SK-N-SH (cell line): Measurements from ENCODE around the gene GDPD2. TPM values are rescaled to one million over a fixed set of nuclear protein-coding genes. Genes with fewer than 3 reads are reported as not detected.

Experiments used
- CTCF ChIA-PET: fragments of 300-600, 350-600 bp; formaldehyde crosslinking; extraction: SDS; loops from one replicate; lab custom pipeline; 2021; lab: Yijun Ruan, JAX
- POLR2A ChIA-PET: fragments of 350-600 bp; sonication (Branson Sonifier 250); formaldehyde crosslinking; extraction: SDS; loops from one replicate; lab custom pipeline; 2020; ENCODE audit warnings: antibody characterized with exemption, inconsistent platforms; lab: Yijun Ruan, JAX
- DNase-seq: peaks from one replicate; pipeline ENCODE4 v3.0.0; 2012
- H2AFZ ChIP-seq: fragments of 200-600 bp; sonication (generic); 2 replicates; pipeline ENCODE4 v1.8.1; 2016; ENCODE audit warnings: antibody characterized with exemption, mild to moderate bottlenecking, low read depth
- H3F3A ChIP-seq: fragments of 200-600 bp; sonication (generic); replicated peaks from 2 replicates; pipeline ENCODE3; 2016; ENCODE audit warnings: antibody characterized with exemption, mild to moderate bottlenecking; ENCODE audit not compliant: insufficient read depth
- H3K27ac ChIP-seq, 2 experiments: fragments of 200-500 bp in 1 of 2; fragments of 200-600 bp in 1 of 2; sonication (Bioruptor generic) in 1 of 2; sonication (generic), shearing (Covaris generic) in 1 of 2; 2 replicates each; pipeline versions ENCODE4 v1.5.1 to v1.6.1; 2014 to 2016; ENCODE audit warnings: low read depth in 2 of 2, inconsistent platforms in 1 of 2, low read length in 1 of 2, mild to moderate bottlenecking in 1 of 2, mixed read lengths in 1 of 2
- H3K27me3 ChIP-seq: fragments of 200-600 bp; sonication (generic), shearing (Covaris generic); 2 replicates; pipeline ENCODE4 v1.6.1; 2016; ENCODE audit warnings: mixed run types; ENCODE audit not compliant: insufficient read depth
- H3K36me3 ChIP-seq, 2 experiments: fragments of 200-500 bp in 1 of 2; fragments of 200-600 bp in 1 of 2; sonication (Bioruptor generic) in 1 of 2; sonication (generic) in 1 of 2; replicated peaks in 1 of 2; 2 replicates each; pipeline versions ENCODE3 to v1.5.1; 2014 to 2016; ENCODE audit warnings: low read length in 1 of 2, mild to moderate bottlenecking in 1 of 2; ENCODE audit not compliant: insufficient read depth in 2 of 2, control insufficient read depth in 1 of 2
- H3K4me1 ChIP-seq, 2 experiments: fragments of 200-500 bp in 1 of 2; fragments of 200-600 bp in 1 of 2; sonication (Bioruptor generic) in 1 of 2; sonication (generic), shearing (Covaris generic) in 1 of 2; 2 replicates each; pipeline versions ENCODE4 v1.5.1 to v1.6.1; 2014 to 2016; ENCODE audit warnings: low read depth in 1 of 2, low read length in 1 of 2, mixed run types in 1 of 2; ENCODE audit not compliant: insufficient read depth in 2 of 2, control insufficient read depth in 1 of 2
- H3K4me2 ChIP-seq: fragments of 200-600 bp; sonication (generic), shearing (Covaris generic); 2 replicates; pipeline ENCODE4 v1.6.1; 2017; ENCODE audit warnings: mixed run types
- H3K4me3 ChIP-seq, 2 experiments: fragments of 200-500 bp in 1 of 2; fragments of 200-600 bp in 1 of 2; sonication (Bioruptor generic) in 1 of 2; sonication (generic), shearing (Covaris generic) in 1 of 2; 2 replicates each; pipeline versions ENCODE4 v1.5.1 to v1.8.1; 2014 to 2016; ENCODE audit warnings: low read depth in 2 of 2, inconsistent platforms in 1 of 2, low read length in 1 of 2, mild to moderate bottlenecking in 1 of 2, mixed read lengths in 1 of 2, moderate library complexity in 1 of 2
- H3K79me2 ChIP-seq: fragments of 200-600 bp; sonication (generic); 2 replicates; pipeline ENCODE4 v1.8.1; 2017; ENCODE audit warnings: mild to moderate bottlenecking; ENCODE audit not compliant: insufficient read depth
- H3K9ac ChIP-seq: fragments of 200-600 bp; sonication (generic); 2 replicates; pipeline ENCODE4 v1.6.1; 2017; ENCODE audit warnings: mixed run types
- H3K9me2 ChIP-seq: fragments of 200-600 bp; sonication (generic); 2 replicates; pipeline ENCODE4 v1.6.1; 2017; ENCODE audit warnings: mixed run types
- H3K9me3 ChIP-seq: fragments of 200-600 bp; sonication (generic); 2 replicates; pipeline ENCODE4 v1.6.1; 2017; ENCODE audit warnings: mixed run types, mild to moderate bottlenecking, moderate library complexity
- H4K20me1 ChIP-seq: fragments of 200-600 bp; sonication (generic); 2 replicates; pipeline ENCODE4 v1.6.1; 2017; ENCODE audit warnings: mild to moderate bottlenecking, mixed run types; ENCODE audit not compliant: insufficient read depth
- CTCF ChIP-seq: fragments of 200-600 bp; sonication (generic); IDR thresholded peaks from 2 replicates; pipeline ENCODE4 v1.6.1; 2017; ENCODE audit warnings: antibody characterized with exemption, mild to moderate bottlenecking, moderate library complexity
- ELF1 ChIP-seq: IDR thresholded peaks from 2 replicates; pipeline ENCODE4 v1.4.0; 2012
- FOSL2 ChIP-seq: IDR thresholded peaks from 2 replicates; pipeline ENCODE4 v1.4.0; 2012; ENCODE audit warnings: low read depth, mild to moderate bottlenecking, moderate library complexity, borderline replicate concordance
- GABPA ChIP-seq: IDR thresholded peaks from 2 replicates; pipeline ENCODE4 v1.4.0; 2012; ENCODE audit warnings: low read depth, mild to moderate bottlenecking
- JUND ChIP-seq: IDR thresholded peaks from 2 replicates; pipeline ENCODE4 v1.4.0; 2012
- RAD21 ChIP-seq: IDR thresholded peaks from 2 replicates; pipeline ENCODE4 v1.6.1; 2012; ENCODE audit warnings: mild to moderate bottlenecking, low read length
- RCOR1 ChIP-seq: fragments of 150-350 bp; IDR thresholded peaks from 2 replicates; pipeline ENCODE4 v1.6.1; 2017; ENCODE audit warnings: antibody characterized with exemption, low read length
- RXRA ChIP-seq: IDR thresholded peaks from 2 replicates; pipeline ENCODE4 v1.4.0; 2012; ENCODE audit warnings: low read depth, mild to moderate bottlenecking, borderline replicate concordance
- SMC3 ChIP-seq: IDR thresholded peaks from 2 replicates; pipeline ENCODE4 v1.6.1; 2012; ENCODE audit warnings: low read depth, low read length, improper control_type of control experiment
- USF2 ChIP-seq: fragments of 150-350 bp; IDR thresholded peaks from 2 replicates; pipeline ENCODE4 v1.6.1; 2017; ENCODE audit warnings: antibody characterized with exemption, low read length, low read depth, borderline replicate concordance
- YY1 ChIP-seq: IDR thresholded peaks from 2 replicates; pipeline ENCODE4 v1.4.0; 2012; ENCODE audit warnings: low read depth, mild to moderate bottlenecking
- ZBTB33 ChIP-seq: IDR thresholded peaks from 2 replicates; pipeline ENCODE4 v1.4.0; 2012; ENCODE audit warnings: low read depth, borderline replicate concordance
- WGBS: methylation state at CpG from one replicate; pipeline ENCODE4 v1.1.6; 2017; ENCODE audit warnings: low lambda C conversion rate; 5-methylcytosine and 5-hydroxymethylcytosine counted together
- polyA plus RNA-seq, 3 experiments: library from polyadenylated mRNA; depleted of rRNA; stranded (reverse); fragments of >200 nt; gene quantifications; 2 replicates each; pipeline ENCODE4 v1.2.3, GENCODE V29; 2012

Gene GDPD2
- polyA plus RNA-seq (2012; rRNA removed): 0.06 and 0.08 TPM in 2 replicates
- 0.03 and 0.04 TPM in 2 replicates for polyA plus RNA-seq (2012; cell fraction: cytosol; rRNA removed)
- polyA plus RNA-seq (2012; cell fraction: nucleus; rRNA removed): 0.51 and 0.83 TPM in 2 replicates

GRCh38 chrX:70422851-70423341, at the start of gene GDPD2:
GDPD2 (plus strand) TSS chrX:70423314; CDS start chrX:70424985, 1,671 bp downstream.
- POLR2A ChIA-PET: no interaction called here
- 31% methylated on average over 9 of the region's 11 CpGs for WGBS
- Histone ChIP-seq H3K79me2 (no peaks in the 10 kb centered on the region), H3K9me3 (no peaks in the 10 kb centered on the region), H3K4me2 (no peak within 1 kb of the TSS), H3K4me1 (no peaks in the 10 kb centered on the region), H3K9ac (no peak within 1 kb of the TSS), H2AFZ (no peak within 1 kb of the TSS), H4K20me1 (no peaks in the 10 kb centered on the region), H3F3A (no peaks in the 10 kb centered on the region), H3K27me3 (no peaks in the 10 kb centered on the region), H3K27ac (no peak within 1 kb of the TSS), H3K4me3 (no peak within 1 kb of the TSS), H3K9me2 (no peaks in the 10 kb centered on the region), H3K36me3 (peaks cover 0 to 11% of the 10 kb centered on the region in 2 experiments)
- CTCF ChIA-PET: interaction anchor here (0.7 to 2.5 kb wide), 7 partner anchors 13 to 242 kb away, joined by 3 to 8 read pairs (median 4); partner anchors contain the start of gene DLG3
- DNase-seq: peak; percentile 46
- TF ChIP-seq CTCF (peak; percentile 28), RAD21 (peak; percentile 39), YY1 (no peak)

GRCh38 chrX:70386235-70386634, 36.9 kb upstream of the GDPD2 start:
- no peak for DNase-seq
- H3K4me1 ChIP-seq: no peaks in the 10 kb centered on the region
- 58% methylated on average over 2 of the region's 2 CpGs for WGBS

More at GRCh38 chrX:70386235-70386634, 36.9 kb upstream of the GDPD2 start:
- H3K4me2 ChIP-seq: no peak overlapping the region
- ChIA-PET CTCF (no interaction called here), POLR2A (no interaction called here)
- no peak overlapping the region for H3K4me3 ChIP-seq
- H3K9me2 ChIP-seq: no peaks in the 10 kb centered on the region
- no peak overlapping the region for H3K27ac ChIP-seq
- no peaks in the 10 kb centered on the region for H3K27me3 ChIP-seq
- H3K9ac ChIP-seq: no peak overlapping the region
- 0 out of 2 replicates have a peak, but pooled peaks cover under 1% of the 10 kb centered on the region for H3K79me2 ChIP-seq
- no peaks in the 10 kb centered on the region for H3F3A ChIP-seq
- no peaks in the 10 kb centered on the region for H4K20me1 ChIP-seq
- TF ChIP-seq ZBTB33 (no peak), JUND (no peak), GABPA (no peak), SMC3 (no peak), USF2 (no peak), RXRA (no peak), RCOR1 (no peak), ELF1 (no peak), FOSL2 (no peak)
- H3K9me3 ChIP-seq: no peaks in the 10 kb centered on the region
- peaks cover 6 to 27% of the 10 kb centered on the region in 2 experiments for H3K36me3 ChIP-seq
- no peak overlapping the region for H2AFZ ChIP-seq
